GM12878 (cell line): ENCODE data around the gene GLTP. TPM values are rescaled to one million over a fixed set of nuclear protein-coding genes. Genes with fewer than 3 reads are reported as not detected.
"Not testable (repeated sequence)": the region's sequence is repeated elsewhere in the genome, so short reads cannot be mapped to it uniquely, and the experiment has no call there.

Experiments
- ATAC-seq: fragments of 200-7000 bp; cut with Tn5 transposase; 3 replicates; pipeline ENCODE4 v1.9.1; 2020; ENCODE audit warnings: mild to moderate bottlenecking, moderate library complexity
- BruUV-seq: library from RNA; stranded (reverse); fragments of 400-500 nt; replicated peaks from 2 replicates; lab custom pipeline; 2021; lab: Mats Ljungman, UMichigan
- CTCF ChIA-PET: fragments of 300-600 bp; sonication (Branson Sonifier 250); formaldehyde crosslinking; extraction: SDS; loops from one replicate; lab custom pipeline; 2021; ENCODE audit warnings: inconsistent platforms; lab: Yijun Ruan, JAX
- POLR2A ChIA-PET: fragments of 350-600 bp; formaldehyde crosslinking; extraction: SDS; loops from one replicate; lab custom pipeline; 2021; ENCODE audit warnings: inconsistent platforms; lab: Charles Lee
- RAD21 ChIA-PET: fragments of 300-600 bp; sonication (Branson Sonifier 250); formaldehyde crosslinking; loops from one replicate; lab custom pipeline; 2023; ENCODE audit warnings: antibody characterized with exemption; ENCODE audit not compliant: unreplicated experiment; lab: Charles Lee
- SMC1A ChIA-PET: fragments of 300-600 bp; sonication (Branson Sonifier 250); formaldehyde crosslinking; loops from one replicate; lab custom pipeline; 2023; ENCODE audit not compliant: unreplicated experiment, uncharacterized antibody; lab: Charles Lee
- DNase-seq: peaks from one replicate; pipeline ENCODE4 v3.0.0-alpha.2; 2011; ENCODE audit warnings: low read depth, low spot score
- FAIRE-seq: peaks from 3 replicates; lab custom pipeline; 2011; peaks lifted over from hg19 to GRCh38; lab: Jason Lieb, UNC
- H2AFZ ChIP-seq: 2 replicates; pipeline ENCODE4 v1.6.0; 2011; ENCODE audit warnings: low read depth, low read length, control low read depth; ENCODE audit not compliant: control insufficient read depth
- H3K27ac ChIP-seq: 2 replicates; pipeline ENCODE4 v1.5.1; 2011; ENCODE audit warnings: control low read depth; ENCODE audit not compliant: control insufficient read depth, insufficient read depth
- H3K27me3 ChIP-seq, 2 experiments: replicated peaks in 1 of 2; 2 replicates each; pipeline versions ENCODE4 v1.6.0 to v1.6.1; 2011; ENCODE audit warnings: low read length in 1 of 2; ENCODE audit not compliant: control insufficient read depth in 2 of 2, insufficient read depth in 2 of 2
- H3K36me3 ChIP-seq, 2 experiments: 2 replicates each; pipeline ENCODE4 v1.5.1; 2011; ENCODE audit warnings: low read length in 1 of 2; ENCODE audit not compliant: control insufficient read depth in 2 of 2, insufficient read depth in 2 of 2
- H3K4me1 ChIP-seq: 2 replicates; pipeline ENCODE4 v1.6.1; 2011; ENCODE audit warnings: mild to moderate bottlenecking, low read length, moderate library complexity, mixed read lengths; ENCODE audit not compliant: control insufficient read depth, insufficient read depth
- H3K4me2 ChIP-seq: 2 replicates; pipeline ENCODE4 v1.6.0; 2011; ENCODE audit warnings: control low read depth; ENCODE audit not compliant: control insufficient read depth, insufficient read depth
- H3K4me3 ChIP-seq: fragments of 200-600 bp; sonication (generic); 2 replicates; pipeline ENCODE4 v1.5.1; 2016
- H3K79me2 ChIP-seq: 2 replicates; pipeline ENCODE4 v1.6.0; 2011; ENCODE audit warnings: low read length; ENCODE audit not compliant: control insufficient read depth, insufficient read depth
- H3K9ac ChIP-seq: 2 replicates; pipeline ENCODE4 v1.8.0; 2011; ENCODE audit warnings: low read length, control low read depth, mixed read lengths; ENCODE audit not compliant: control insufficient read depth, insufficient read depth
- H3K9me3 ChIP-seq: replicated peaks from 3 replicates; pipeline ENCODE4 v1.5.1; 2011; ENCODE audit warnings: mild to moderate bottlenecking, low read length; ENCODE audit not compliant: control insufficient read depth, insufficient read depth
- H4K20me1 ChIP-seq: 2 replicates; pipeline ENCODE4 v1.6.0; 2011; ENCODE audit not compliant: control insufficient read depth, insufficient read depth
- BACH1 ChIP-seq: fragments of 450-650 bp; IDR thresholded peaks from 2 replicates; pipeline ENCODE4 v1.6.1; 2017; ENCODE audit warnings: mild to moderate bottlenecking, borderline replicate concordance
- BMI1 ChIP-seq: fragments of 450-650 bp; IDR thresholded peaks from 2 replicates; pipeline ENCODE4 v1.6.1; 2016; ENCODE audit warnings: mild to moderate bottlenecking, moderate library complexity, borderline replicate concordance
- DPF2 ChIP-seq: fragments of 450-650 bp; IDR thresholded peaks from 2 replicates; pipeline ENCODE4 v1.6.1; 2017; ENCODE audit warnings: mild to moderate bottlenecking
- FOS ChIP-seq: IDR thresholded peaks from 3 replicates; pipeline ENCODE4 v1.6.1; 2011; ENCODE audit warnings: borderline replicate concordance; ENCODE audit not compliant: insufficient read length; ENCODE audit errors: extremely low read depth
- GABPA ChIP-seq: IDR thresholded peaks from 2 replicates; pipeline ENCODE4 v1.6.1; 2014; ENCODE audit warnings: antibody characterized with exemption, low read depth, mild to moderate bottlenecking, inconsistent platforms
- GATAD2B ChIP-seq: fragments of 450-650 bp; conservative IDR thresholded peaks from 2 replicates; pipeline ENCODE4 v1.6.1; 2017; ENCODE audit warnings: low read depth, mild to moderate bottlenecking, moderate library complexity
- HCFC1 ChIP-seq: fragments of 150-350 bp; IDR thresholded peaks from 2 replicates; pipeline ENCODE4 v1.6.1; 2014; ENCODE audit warnings: low read length
- NBN ChIP-seq: fragments of 450-650 bp; IDR thresholded peaks from 2 replicates; pipeline ENCODE4 v1.6.1; 2016
- RB1 ChIP-seq: fragments of 450-650 bp; formaldehyde crosslinking; IDR thresholded peaks from 2 replicates; pipeline ENCODE4 v1.6.1; 2017; ENCODE audit warnings: mild to moderate bottlenecking, borderline replicate concordance
- SMARCA5 ChIP-seq: fragments of 450-650 bp; IDR thresholded peaks from 2 replicates; pipeline ENCODE4 v1.6.1; 2017; ENCODE audit warnings: mild to moderate bottlenecking
- TCF12 ChIP-seq: IDR thresholded peaks from 2 replicates; pipeline ENCODE4 v1.6.1; 2011; ENCODE audit warnings: low read depth, mild to moderate bottlenecking, low read length
- ZNF207 ChIP-seq: fragments of 450-650 bp; IDR thresholded peaks from 2 replicates; pipeline ENCODE4 v1.6.1; 2014; ENCODE audit warnings: antibody characterized with exemption, mild to moderate bottlenecking, borderline replicate concordance
- ZNF217 ChIP-seq: fragments of 450-650 bp; IDR thresholded peaks from 2 replicates; pipeline ENCODE4 v1.6.1; 2017; ENCODE audit warnings: antibody characterized with exemption, mild to moderate bottlenecking
- WGBS: methylation state at CpG from one replicate; pipeline ENCODE4 v1.1.6; 2016; ENCODE audit warnings: low lambda C conversion rate; ENCODE audit not compliant: insufficient replicate concordance, insufficient coverage; ENCODE audit errors: missing lambda C conversion rate; 5-methylcytosine and 5-hydroxymethylcytosine counted together
- in situ Hi-C: fragments of 300-500 bp; cut with MboI; formaldehyde crosslinking; loops from 9 replicates; pipeline ENCODE4 v1.14.3; 2018; ENCODE audit warnings: mixed read lengths
- intact Hi-C: fragments of 100-400 bp; cut with micrococcal nuclease; formaldehyde crosslinking; loops from one replicate; pipeline ENCODE4 v1.14.2; 2022; ENCODE audit not compliant: unreplicated experiment
- polyA plus RNA-seq, 11 experiments: library from polyadenylated mRNA; depleted of rRNA in 4 of 11; unstranded in 6 of 11; stranded (reverse) in 5 of 11; fragments of >200 nt; fragmentation: Nextera tagmentation in 4 of 11; fragmentation: Illumina TruSeq in 1 of 11; extraction: Ambion mirVana in 4 of 11; extraction: Trizol in 1 of 11; gene quantifications; 1 replicate in 1 of 11; 2 replicates in 10 of 11; pipeline versions ENCODE4 v1.2.1 to v1.2.3, GENCODE V29; 2011 to 2016; ENCODE audit warnings: inconsistent platforms in 2 of 11, missing spikeins in 2 of 11, low read depth in 1 of 11
- total RNA-seq, 4 experiments: library from RNA; depleted of rRNA in 3 of 4; stranded (reverse); fragments of >200 nt in 3 of 4; fragmentation: Illumina TruSeq in 1 of 4; extraction: Trizol in 1 of 4; gene quantifications; 2 replicates each; pipeline versions ENCODE4 v1.2.1 to v1.2.3, GENCODE V29; 2013 to 2021
- TF ChIP-seq, protein P1 (sequence below): fragments of 450-650 bp; IDR thresholded peaks from 2 replicates; pipeline ENCODE4 v1.6.1; 2017; ENCODE audit warnings: mild to moderate bottlenecking, moderate library complexity

GLTP gene
- total and polyA plus RNA-seq, 10 of the 15 experiments (the other 5 are each of a cell fraction or from before 2014, with no cell fraction given), result 16.8 to 44.0 (median 25.3) TPM

DNA sequence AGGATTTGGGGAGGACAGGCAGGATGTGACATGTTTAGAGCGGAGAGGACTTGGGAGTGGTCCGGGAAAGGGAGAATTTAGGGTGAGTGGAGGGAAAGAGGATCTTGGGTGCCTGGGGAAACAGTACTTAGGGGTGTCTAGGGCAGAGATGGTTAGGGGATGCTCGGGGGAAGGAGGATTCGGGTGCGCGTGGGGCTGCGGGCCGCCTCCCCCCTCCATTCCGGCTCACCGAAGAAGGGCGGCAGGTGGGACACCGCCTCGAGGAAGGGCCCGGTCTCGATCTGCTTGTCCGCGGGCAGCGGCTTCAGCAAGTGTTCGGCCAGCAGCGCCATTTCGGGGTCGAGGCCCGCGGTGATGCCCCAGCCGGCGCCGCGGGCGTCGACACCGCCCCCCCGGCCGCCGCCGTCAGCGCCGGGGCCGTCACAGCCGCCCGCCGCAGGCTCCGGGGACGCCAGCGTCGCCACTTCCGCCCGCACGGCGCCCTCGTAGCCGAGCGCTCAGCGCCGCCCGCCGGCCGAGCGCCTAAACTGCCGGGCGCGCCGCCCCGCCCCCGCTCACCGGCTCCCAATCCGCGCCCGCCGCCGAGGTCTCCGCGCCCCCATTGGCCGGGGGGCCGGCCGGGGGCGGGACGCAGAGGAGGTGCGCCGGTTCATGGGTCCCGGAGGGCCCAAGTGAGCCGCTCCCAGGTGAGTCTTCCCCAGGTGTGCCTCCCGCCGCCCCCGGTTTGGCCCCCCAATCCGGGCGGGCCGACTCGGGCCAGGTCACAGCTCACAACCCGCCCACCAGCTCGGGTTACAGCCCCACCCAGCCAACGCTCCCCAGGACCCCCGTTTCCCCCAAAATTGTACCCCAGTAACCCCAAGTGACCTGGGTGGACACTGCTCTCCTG lies at the start of gene GLTP (continued):
- peak; percentile 51; the same call in 1 of the 2 replicates for TF ChIP-seq NBN
- TF ChIP-seq, protein P1, sequence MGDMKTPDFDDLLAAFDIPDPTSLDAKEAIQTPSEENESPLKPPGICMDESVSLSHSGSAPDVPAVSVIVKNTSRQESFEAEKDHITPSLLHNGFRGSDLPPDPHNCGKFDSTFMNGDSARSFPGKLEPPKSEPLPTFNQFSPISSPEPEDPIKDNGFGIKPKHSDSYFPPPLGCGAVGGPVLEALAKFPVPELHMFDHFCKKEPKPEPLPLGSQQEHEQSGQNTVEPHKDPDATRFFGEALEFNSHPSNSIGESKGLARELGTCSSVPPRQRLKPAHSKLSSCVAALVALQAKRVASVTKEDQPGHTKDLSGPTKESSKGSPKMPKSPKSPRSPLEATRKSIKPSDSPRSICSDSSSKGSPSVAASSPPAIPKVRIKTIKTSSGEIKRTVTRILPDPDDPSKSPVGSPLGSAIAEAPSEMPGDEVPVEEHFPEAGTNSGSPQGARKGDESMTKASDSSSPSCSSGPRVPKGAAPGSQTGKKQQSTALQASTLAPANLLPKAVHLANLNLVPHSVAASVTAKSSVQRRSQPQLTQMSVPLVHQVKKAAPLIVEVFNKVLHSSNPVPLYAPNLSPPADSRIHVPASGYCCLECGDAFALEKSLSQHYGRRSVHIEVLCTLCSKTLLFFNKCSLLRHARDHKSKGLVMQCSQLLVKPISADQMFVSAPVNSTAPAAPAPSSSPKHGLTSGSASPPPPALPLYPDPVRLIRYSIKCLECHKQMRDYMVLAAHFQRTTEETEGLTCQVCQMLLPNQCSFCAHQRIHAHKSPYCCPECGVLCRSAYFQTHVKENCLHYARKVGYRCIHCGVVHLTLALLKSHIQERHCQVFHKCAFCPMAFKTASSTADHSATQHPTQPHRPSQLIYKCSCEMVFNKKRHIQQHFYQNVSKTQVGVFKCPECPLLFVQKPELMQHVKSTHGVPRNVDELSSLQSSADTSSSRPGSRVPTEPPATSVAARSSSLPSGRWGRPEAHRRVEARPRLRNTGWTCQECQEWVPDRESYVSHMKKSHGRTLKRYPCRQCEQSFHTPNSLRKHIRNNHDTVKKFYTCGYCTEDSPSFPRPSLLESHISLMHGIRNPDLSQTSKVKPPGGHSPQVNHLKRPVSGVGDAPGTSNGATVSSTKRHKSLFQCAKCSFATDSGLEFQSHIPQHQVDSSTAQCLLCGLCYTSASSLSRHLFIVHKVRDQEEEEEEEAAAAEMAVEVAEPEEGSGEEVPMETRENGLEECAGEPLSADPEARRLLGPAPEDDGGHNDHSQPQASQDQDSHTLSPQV, result no peak
- peak; percentile 16; the same call in 1 of the 2 replicates for TF ChIP-seq ZNF207
- TF ChIP-seq ZNF217, result 0 out of 2 replicates have a peak, but pooled peaks have one; percentile 79
- TF ChIP-seq BACH1, result peak; percentile 60; the same call in 1 of the 2 replicates
- TF ChIP-seq BMI1, result no peak
- TF ChIP-seq HCFC1, result peak; percentile 58
- TF ChIP-seq GABPA, result no peak
- TF ChIP-seq FOS, result peak; percentile 42
- peak; percentile 94 for TF ChIP-seq SMARCA5
- TF ChIP-seq GATAD2B, result peak; percentile 86
- TF ChIP-seq RB1, result peak; percentile 75; the same call in 1 of the 2 replicates
- peak; percentile 17; the same call in 1 of the 2 replicates for TF ChIP-seq TCF12
- peak; percentile 76 for TF ChIP-seq DPF2

DNA sequence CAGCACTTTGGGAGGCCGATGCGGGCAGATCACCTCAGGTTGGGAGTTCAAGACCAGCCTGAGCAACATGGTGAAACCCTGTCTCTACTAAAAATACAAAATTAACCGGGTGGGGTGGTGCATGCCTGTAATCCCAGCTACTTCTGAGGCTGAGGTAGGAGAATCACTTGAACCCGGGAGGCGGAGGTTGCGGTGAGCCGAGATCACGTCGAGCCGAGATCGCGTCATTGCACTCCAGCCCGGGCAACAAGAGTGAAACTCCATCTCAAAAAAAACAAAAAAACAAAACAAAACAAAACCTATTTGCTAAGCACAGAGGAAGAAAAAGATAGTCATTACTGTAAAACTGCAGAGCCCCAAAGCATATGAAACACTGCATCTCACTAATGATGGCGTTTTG lies 49.0 kb upstream of the GLTP start:
- H3K36me3 ChIP-seq, result peaks cover 9 to 18% of the 10 kb centered on the region in 2 experiments; a peak in 3 of 4 replicates

More for the DNA sequence above, 49.0 kb upstream of the GLTP start:
- POLR2A ChIA-PET, result interaction anchor here (0.7 kb wide), 1 partner anchor 65 kb away, joined by 3 read pairs; no protein-coding TSS in a partner anchor
- H3K4me1 ChIP-seq, SMC1A ChIA-PET, BruUV-seq, H2AFZ ChIP-seq, FAIRE-seq, ATAC-seq, H3K4me3 ChIP-seq, DNase-seq, H4K20me1 ChIP-seq, H3K9me3 ChIP-seq, in situ Hi-C loops, H3K4me2 ChIP-seq, H3K79me2 ChIP-seq, H3K9ac ChIP-seq, H3K27me3 ChIP-seq, H3K27ac ChIP-seq: not testable (repeated sequence)
- intact Hi-C loops, result loop anchor here (5.0 kb wide), 1 partner anchor 77 kb away; no protein-coding TSS in a partner anchor
- whole genome bisulfite sequencing, result 91% methylated on average over 14 of the region's 14 CpGs
- RAD21 ChIA-PET, result interaction anchor here (1.1 to 1.3 kb wide), 2 partner anchors 28 to 76 kb away, joined by 3 to 4 read pairs; no protein-coding TSS in a partner anchor
- CTCF ChIA-PET, result interaction anchor here (1.4 to 3.1 kb wide), 3 partner anchors 9 to 76 kb away, joined by 4 to 15 read pairs (median 8); no protein-coding TSS in a partner anchor
